ENCODE results near the gene MYBPC2.
"Not testable (repeated sequence)": the region's sequence is repeated elsewhere in the genome, so short reads cannot be mapped to it uniquely, and the experiment has no call there.

MYBPC2 gene

GRCh38 chr19:50465000-50465399 lies 32.3 kb downstream of the MYBPC2 start:
- TF ChIP-seq POLR2A (IDR thresholded peaks at IDR 0.05; ENCODE audit: low read length) (no peak), GATA1 (IDR thresholded peaks at IDR 0.05; ENCODE audit: low read depth, low read length) (no peak)
- DNase-seq = no peak

- peak; percentile 77 to 81 for DNase-seq
- no peak for TF ChIP-seq POLR2A (IDR thresholded peaks at IDR 0.05; ENCODE audit: low read length)
- TF ChIP-seq GATA1 (IDR thresholded peaks at IDR 0.05; ENCODE audit: low read depth, low read length) = no peak
Observed at GRCh38 chr19:50465986-50466705, 33.5 kb downstream of the MYBPC2 start.

GRCh38 chr19:50466706-50467039 lies 34.0 kb downstream of the MYBPC2 start:
- no peak for DNase-seq
- TF ChIP-seq POLR2A (IDR thresholded peaks at IDR 0.05; ENCODE audit: low read length) = no peak
- no peak for TF ChIP-seq GATA1 (IDR thresholded peaks at IDR 0.05; ENCODE audit: low read depth, low read length)

- DNase-seq = no peak
- TF ChIP-seq GATA1 (IDR thresholded peaks at IDR 0.05; ENCODE audit: low read depth, low read length) = no peak
- no peak for TF ChIP-seq POLR2A (IDR thresholded peaks at IDR 0.05; ENCODE audit: low read length)
Observed at GRCh38 chr19:50467566-50467965, 34.9 kb downstream of the MYBPC2 start.

- no peak for DNase-seq
- TF ChIP-seq POLR2A (IDR thresholded peaks at IDR 0.05; ENCODE audit: low read length) (no peak), GATA1 (IDR thresholded peaks at IDR 0.05; ENCODE audit: low read depth, low read length) (no peak)
Observed at GRCh38 chr19:50468818-50469217, 36.1 kb downstream of the MYBPC2 start.

GRCh38 chr19:50473336-50473735 lies 40.6 kb downstream of the MYBPC2 start:
- DNase-seq = not testable (repeated sequence)

GRCh38 chr19:50475101-50475568 lies 42.4 kb downstream of the MYBPC2 start:
- TF ChIP-seq POLR2A (IDR thresholded peaks at IDR 0.05; ENCODE audit: low read length) (no peak), GATA1 (IDR thresholded peaks at IDR 0.05; ENCODE audit: low read depth, low read length) (no peak)
- no peak for DNase-seq

GRCh38 chr19:50475736-50476223 lies 43.1 kb downstream of the MYBPC2 start:
- DNase-seq = no peak
- no peak for TF ChIP-seq POLR2A (IDR thresholded peaks at IDR 0.05; ENCODE audit: low read length)
- no peak for TF ChIP-seq GATA1 (IDR thresholded peaks at IDR 0.05; ENCODE audit: low read depth, low read length)

GRCh38 chr19:50476224-50476906 lies 43.7 kb downstream of the MYBPC2 start, which contains the start of the genes EMC10 and GARIN5A:
Gene EMC10, plus strand, starts transcription at chr19:50476507. Its CDS starts 38 bp downstream, at chr19:50476545.
Gene GARIN5A, minus strand, starts transcription at chr19:50476848. Its CDS starts 460 bp downstream, at chr19:50476388.
- TF ChIP-seq GATA1 (IDR thresholded peaks at IDR 0.05; ENCODE audit: low read depth, low read length) (no peak), POLR2A (IDR thresholded peaks at IDR 0.05; ENCODE audit: low read length) (peak; percentile 82)

GRCh38 chr19:50476907-50477238 lies 44.2 kb downstream of the MYBPC2 start:
- DNase-seq = no peak
- no peak for TF ChIP-seq POLR2A (IDR thresholded peaks at IDR 0.05; ENCODE audit: low read length)
- no peak for TF ChIP-seq GATA1 (IDR thresholded peaks at IDR 0.05; ENCODE audit: low read depth, low read length)

More at GRCh38 chr19:50476224-50476906, 43.7 kb downstream of the MYBPC2 start, which contains the start of the genes EMC10 and GARIN5A:
- DNase-seq = peak; percentile 91 to 95

- DNase-seq = no peak
- TF ChIP-seq GATA1 (IDR thresholded peaks at IDR 0.05; ENCODE audit: low read depth, low read length) (no peak), POLR2A (IDR thresholded peaks at IDR 0.05; ENCODE audit: low read length) (no peak)
Observed at GRCh38 chr19:50477751-50478515, 45.2 kb downstream of the MYBPC2 start.

GRCh38 chr19:50478901-50479715 lies 46.4 kb downstream of the MYBPC2 start:
- DNase-seq = peak; percentile 33 to 38
- no peak for TF ChIP-seq POLR2A (IDR thresholded peaks at IDR 0.05; ENCODE audit: low read length)
- TF ChIP-seq GATA1 (IDR thresholded peaks at IDR 0.05; ENCODE audit: low read depth, low read length) = no peak

GRCh38 chr19:50479761-50480251 lies 47.1 kb downstream of the MYBPC2 start:
- TF ChIP-seq POLR2A (IDR thresholded peaks at IDR 0.05; ENCODE audit: low read length) (no peak), GATA1 (IDR thresholded peaks at IDR 0.05; ENCODE audit: low read depth, low read length) (no peak)

More at GRCh38 chr19:50479761-50480251, 47.1 kb downstream of the MYBPC2 start:
- DNase-seq = no peak
